Measurements from ENCODE around the gene TPRN. TPM values are rescaled to one million over a fixed set of nuclear protein-coding genes. Genes with fewer than 3 reads are reported as not detected.

TPRN gene
- total RNA-seq, 1 experiment from 2014 or later = 43.1 TPM

DNA sequence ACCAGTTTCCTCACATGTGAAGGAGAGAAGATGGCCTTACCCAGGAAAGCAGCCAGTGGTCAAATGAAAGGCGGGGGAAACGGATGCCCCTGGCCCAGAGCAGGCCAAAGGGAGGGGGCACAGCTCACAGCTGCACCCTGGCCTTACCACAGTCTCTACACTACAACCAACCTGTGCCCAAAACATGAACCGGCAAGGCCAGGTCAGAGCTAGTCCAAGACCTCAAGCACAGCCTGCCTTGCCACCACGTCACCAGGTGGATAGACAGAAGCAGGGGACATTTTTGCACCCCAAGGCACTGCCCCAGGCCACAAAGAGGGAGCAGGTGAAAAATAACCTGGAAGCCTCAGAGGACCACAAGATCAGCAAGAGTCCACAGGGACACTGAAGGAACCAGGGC lies 57.1 kb downstream of the TPRN start:
- ATAC-seq (no peak), DNase-seq (ENCODE audit: low spot score) (no peak)
- no peak overlapping the region for H3K4me3 Mint-ChIP-seq
- no peak overlapping the region for H3K27ac Mint-ChIP-seq
- no peaks in the 10 kb centered on the region for H3K9me3 Mint-ChIP-seq
- H3K27me3 Mint-ChIP-seq (ENCODE audit: low read depth) = peaks cover 47% of the 10 kb centered on the region
- ChIA-PET POLR2A (no interaction called here), CTCF (no interaction called here)
- TF ChIP-seq PRRX2 (CRISPR knock-in tag; IDR thresholded peaks at IDR 0.05) (no peak), NFE2L1 (CRISPR knock-in tag; IDR thresholded peaks at IDR 0.05) (no peak), ZNF219 (CRISPR knock-in tag; IDR thresholded peaks at IDR 0.05; ENCODE audit: borderline replicate concordance) (no peak), MAX (CRISPR knock-in tag; IDR thresholded peaks at IDR 0.05) (no peak), TP53 (CRISPR knock-in tag; IDR thresholded peaks at IDR 0.05) (no peak), EMX1 (CRISPR knock-in tag; IDR thresholded peaks at IDR 0.05) (no peak), ZNF232 (CRISPR knock-in tag; IDR thresholded peaks at IDR 0.05) (no peak), CREB1 (CRISPR knock-in tag; IDR thresholded peaks at IDR 0.05) (no peak), ZNF671 (CRISPR knock-in tag; IDR thresholded peaks at IDR 0.05) (no peak), NR2C2 (CRISPR knock-in tag; IDR thresholded peaks at IDR 0.05) (no peak), ZNF281 (CRISPR knock-in tag; IDR thresholded peaks at IDR 0.05) (no peak), MYBL2 (CRISPR knock-in tag; IDR thresholded peaks at IDR 0.05) (no peak)
- TF ChIP-seq, protein P1, sequence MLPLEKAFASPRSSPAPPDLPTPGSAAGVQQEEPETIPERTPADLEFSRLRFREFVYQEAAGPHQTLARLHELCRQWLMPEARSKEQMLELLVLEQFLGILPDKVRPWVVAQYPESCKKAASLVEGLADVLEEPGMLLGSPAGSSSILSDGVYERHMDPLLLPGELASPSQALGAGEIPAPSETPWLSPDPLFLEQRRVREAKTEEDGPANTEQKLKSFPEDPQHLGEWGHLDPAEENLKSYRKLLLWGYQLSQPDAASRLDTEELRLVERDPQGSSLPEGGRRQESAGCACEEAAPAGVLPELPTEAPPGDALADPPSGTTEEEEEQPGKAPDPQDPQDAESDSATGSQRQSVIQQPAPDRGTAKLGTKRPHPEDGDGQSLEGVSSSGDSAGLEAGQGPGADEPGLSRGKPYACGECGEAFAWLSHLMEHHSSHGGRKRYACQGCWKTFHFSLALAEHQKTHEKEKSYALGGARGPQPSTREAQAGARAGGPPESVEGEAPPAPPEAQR (CRISPR knock-in tag; IDR thresholded peaks at IDR 0.05) = no peak
- TF ChIP-seq, protein P2, sequence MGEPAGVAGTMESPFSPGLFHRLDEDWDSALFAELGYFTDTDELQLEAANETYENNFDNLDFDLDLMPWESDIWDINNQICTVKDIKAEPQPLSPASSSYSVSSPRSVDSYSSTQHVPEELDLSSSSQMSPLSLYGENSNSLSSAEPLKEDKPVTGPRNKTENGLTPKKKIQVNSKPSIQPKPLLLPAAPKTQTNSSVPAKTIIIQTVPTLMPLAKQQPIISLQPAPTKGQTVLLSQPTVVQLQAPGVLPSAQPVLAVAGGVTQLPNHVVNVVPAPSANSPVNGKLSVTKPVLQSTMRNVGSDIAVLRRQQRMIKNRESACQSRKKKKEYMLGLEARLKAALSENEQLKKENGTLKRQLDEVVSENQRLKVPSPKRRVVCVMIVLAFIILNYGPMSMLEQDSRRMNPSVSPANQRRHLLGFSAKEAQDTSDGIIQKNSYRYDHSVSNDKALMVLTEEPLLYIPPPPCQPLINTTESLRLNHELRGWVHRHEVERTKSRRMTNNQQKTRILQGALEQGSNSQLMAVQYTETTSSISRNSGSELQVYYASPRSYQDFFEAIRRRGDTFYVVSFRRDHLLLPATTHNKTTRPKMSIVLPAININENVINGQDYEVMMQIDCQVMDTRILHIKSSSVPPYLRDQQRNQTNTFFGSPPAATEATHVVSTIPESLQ (CRISPR knock-in tag; IDR thresholded peaks at IDR 0.05) = no peak
- H3K4me1 Mint-ChIP-seq = no peaks in the 10 kb centered on the region; the same call in 1 of the 2 replicates
- H3K36me3 Mint-ChIP-seq = no peaks in the 10 kb centered on the region

- Mint-ChIP-seq H3K4me3 (no peak overlapping the region), H3K4me1 (peaks cover 6% of the 10 kb centered on the region; the same call in 1 of the 2 replicates), H3K36me3 (no peaks in the 10 kb centered on the region), H3K27ac (no peak overlapping the region), H3K9me3 (no peaks in the 10 kb centered on the region), H3K27me3 (ENCODE audit: low read depth) (peaks cover 59% of the 10 kb centered on the region)
- CTCF ChIA-PET = interaction anchor here (0.6 kb wide), 1 partner anchor 81 kb away, joined by 5 read pairs; no protein-coding TSS in a partner anchor
- ATAC-seq (no peak), DNase-seq (ENCODE audit: low spot score) (no peak)
- POLR2A ChIA-PET = no interaction called here
- TF ChIP-seq FOXP1 (CRISPR knock-in tag; IDR thresholded peaks at IDR 0.05; ENCODE audit: borderline replicate concordance) = no peak
- TF ChIP-seq ATF1 (CRISPR knock-in tag; IDR thresholded peaks at IDR 0.05) = no peak
- TF ChIP-seq PRDM15 (CRISPR knock-in tag; IDR thresholded peaks at IDR 0.05) = no peak
- no peak for TF ChIP-seq ZNF512 (CRISPR knock-in tag; IDR thresholded peaks at IDR 0.05; ENCODE audit: borderline replicate concordance)
- no peak for TF ChIP-seq ZNF138 (CRISPR knock-in tag; conservative IDR thresholded peaks at IDR 0.05)
- TF ChIP-seq TEAD4 (CRISPR knock-in tag; IDR thresholded peaks at IDR 0.05) = no peak
- TF ChIP-seq SMAD3 (CRISPR knock-in tag; IDR thresholded peaks at IDR 0.05; ENCODE audit: borderline replicate concordance) = no peak
- no peak for TF ChIP-seq IRF1 (CRISPR knock-in tag; IDR thresholded peaks at IDR 0.05)
- no peak for TF ChIP-seq NFATC4 (CRISPR knock-in tag; IDR thresholded peaks at IDR 0.05)
Measured at GRCh38 chr9:137141976-137142936, 58.3 kb downstream of the TPRN start.

Measured in WTC11 (cell line).